Neural cell (in vitro differentiated cells): ENCODE results near the gene NR1H2. TPM values are rescaled to one million over a fixed set of nuclear protein-coding genes. Genes with fewer than 3 reads are reported as not detected.
A peak's percentile ranks its signal among the peaks of the same experiment; 100 is the strongest.

Source experiments
- H2AFZ ChIP-seq: fragments of 200-600, 300-800 bp; sonication (generic), shearing (Covaris generic); 2 replicates; pipeline ENCODE4 v1.6.0; 2014; ENCODE audit warnings: low read depth, mild to moderate bottlenecking, antibody characterized with exemption, low read length, moderate library complexity
- H3F3A ChIP-seq: fragments of 200-600 bp; shearing (Covaris generic); 2 replicates; pipeline ENCODE4 v1.6.1; 2016; ENCODE audit warnings: mild to moderate bottlenecking, moderate library complexity, mixed read lengths, antibody characterized with exemption, low read length; ENCODE audit not compliant: insufficient read depth, poor library complexity, severe bottlenecking
- H3K27ac ChIP-seq: fragments of 200-600, 300-800 bp; sonication (generic), shearing (Covaris generic); 2 replicates; pipeline ENCODE4 v1.5.1; 2014; ENCODE audit warnings: mild to moderate bottlenecking, low read length, moderate library complexity
- H3K27me3 ChIP-seq: fragments of 300-800, 200-600 bp; sonication (generic), shearing (Covaris generic); 2 replicates; pipeline ENCODE4 v1.6.0; 2014; ENCODE audit warnings: mild to moderate bottlenecking, low read depth, low read length, moderate library complexity; ENCODE audit not compliant: insufficient read depth
- H3K36me3 ChIP-seq: fragments of 300-800, 200-600 bp; sonication (generic), shearing (Covaris generic); 2 replicates; pipeline ENCODE4 v1.5.1; 2014; ENCODE audit warnings: mild to moderate bottlenecking, antibody characterized with exemption, low read length, moderate library complexity; ENCODE audit not compliant: insufficient read depth
- H3K4me2 ChIP-seq: fragments of 300-800, 200-600 bp; sonication (generic), shearing (Covaris generic); 2 replicates; pipeline ENCODE4 v1.6.0; 2014; ENCODE audit warnings: mild to moderate bottlenecking, low read length
- H3K4me3 ChIP-seq: fragments of 300-800, 200-600 bp; sonication (generic), shearing (Covaris generic); 2 replicates; pipeline ENCODE4 v1.5.1; 2014; ENCODE audit warnings: mild to moderate bottlenecking, low read length, moderate library complexity
- H3K79me2 ChIP-seq: fragments of 200-600 bp; shearing (Covaris generic); replicated peaks from 2 replicates; pipeline ENCODE4 v1.6.0; 2014; ENCODE audit warnings: mild to moderate bottlenecking, low read length, moderate library complexity; ENCODE audit not compliant: insufficient read depth
- H3K9ac ChIP-seq: fragments of 300-800, 200-600 bp; sonication (generic), shearing (Covaris generic); 2 replicates; pipeline ENCODE4 v1.6.1; 2016; ENCODE audit warnings: mild to moderate bottlenecking, low read length, mixed read lengths
- H3K9me2 ChIP-seq: fragments of 200-600 bp; shearing (Covaris generic); 2 replicates; pipeline ENCODE4 v1.6.1; 2016; ENCODE audit warnings: mild to moderate bottlenecking, low read length, mixed read lengths; ENCODE audit not compliant: insufficient read depth
- H3K9me3 ChIP-seq: fragments of 200-600, 300-800 bp; sonication (generic), shearing (Covaris generic); 2 replicates; pipeline ENCODE4 v1.6.1; 2016; ENCODE audit warnings: mild to moderate bottlenecking, mixed run types, low read length, moderate library complexity, mixed read lengths
- H4K20me1 ChIP-seq: fragments of 200-600 bp; shearing (Covaris generic); 2 replicates; pipeline ENCODE4 v1.6.1; 2016; ENCODE audit warnings: mild to moderate bottlenecking, mixed run types; ENCODE audit not compliant: insufficient read depth
- EP300 ChIP-seq: fragments of 450-650 bp; conservative IDR thresholded peaks from 2 replicates; pipeline ENCODE4 v1.6.1; 2014; ENCODE audit warnings: antibody characterized with exemption, mild to moderate bottlenecking, moderate library complexity; ENCODE audit not compliant: poor library complexity, severe bottlenecking
- EZH2 ChIP-seq: fragments of 200-600, 300-800 bp; shearing (Covaris generic), sonication (generic); IDR thresholded peaks from 2 replicates; pipeline ENCODE4 v1.6.1; 2014; ENCODE audit warnings: antibody characterized with exemption, low read length, borderline replicate concordance, mild to moderate bottlenecking; ENCODE audit not compliant: insufficient read depth, poor library complexity, severe bottlenecking
- MXI1 ChIP-seq: fragments of 450-650 bp; conservative IDR thresholded peaks from 2 replicates; pipeline ENCODE4 v1.6.1; 2014; ENCODE audit warnings: antibody characterized with exemption, mild to moderate bottlenecking; ENCODE audit not compliant: poor library complexity, severe bottlenecking
- POLR2AphosphoS5 ChIP-seq: IDR thresholded peaks from 2 replicates; pipeline ENCODE4 v1.6.1; 2012
- RAD21 ChIP-seq: fragments of 450-650 bp; conservative IDR thresholded peaks from 2 replicates; pipeline ENCODE4 v1.6.1; 2014; ENCODE audit warnings: antibody characterized with exemption, mild to moderate bottlenecking, moderate library complexity
- SMC3 ChIP-seq: fragments of 450-650 bp; conservative IDR thresholded peaks from 2 replicates; pipeline ENCODE4 v1.6.1; 2014; ENCODE audit warnings: antibody characterized with exemption, mild to moderate bottlenecking, moderate library complexity; ENCODE audit not compliant: poor library complexity
- TAF1 ChIP-seq: IDR thresholded peaks from 2 replicates; pipeline ENCODE4 v1.6.1; 2012; ENCODE audit warnings: low read depth
- polyA minus RNA-seq: library from RNA; depleted of rRNA, polyadenylated mRNA; stranded (reverse); fragments of >200 nt; gene quantifications from 2 replicates; pipeline ENCODE4 v1.2.3, GENCODE V29; 2014
- polyA plus RNA-seq: library from polyadenylated mRNA; depleted of rRNA; stranded (reverse); fragments of >200 nt; gene quantifications from 2 replicates; pipeline ENCODE4 v1.2.3, GENCODE V29; 2014
- TF ChIP-seq, protein P1 (sequence below): fragments of 450-650 bp; IDR thresholded peaks from 2 replicates; pipeline ENCODE4 v1.5.1; 2014; ENCODE audit warnings: antibody characterized with exemption, mild to moderate bottlenecking, moderate library complexity; ENCODE audit not compliant: poor library complexity, severe bottlenecking
- TF ChIP-seq, protein P2 (sequence below): IDR thresholded peaks from 2 replicates; pipeline ENCODE4 v1.6.1; 2012; ENCODE audit warnings: borderline replicate concordance

The NR1H2 gene
- polyA plus RNA-seq (18.5 and 27.7 TPM in 2 replicates), polyA minus RNA-seq (16.7 and 20.7 TPM in 2 replicates)

DNA sequence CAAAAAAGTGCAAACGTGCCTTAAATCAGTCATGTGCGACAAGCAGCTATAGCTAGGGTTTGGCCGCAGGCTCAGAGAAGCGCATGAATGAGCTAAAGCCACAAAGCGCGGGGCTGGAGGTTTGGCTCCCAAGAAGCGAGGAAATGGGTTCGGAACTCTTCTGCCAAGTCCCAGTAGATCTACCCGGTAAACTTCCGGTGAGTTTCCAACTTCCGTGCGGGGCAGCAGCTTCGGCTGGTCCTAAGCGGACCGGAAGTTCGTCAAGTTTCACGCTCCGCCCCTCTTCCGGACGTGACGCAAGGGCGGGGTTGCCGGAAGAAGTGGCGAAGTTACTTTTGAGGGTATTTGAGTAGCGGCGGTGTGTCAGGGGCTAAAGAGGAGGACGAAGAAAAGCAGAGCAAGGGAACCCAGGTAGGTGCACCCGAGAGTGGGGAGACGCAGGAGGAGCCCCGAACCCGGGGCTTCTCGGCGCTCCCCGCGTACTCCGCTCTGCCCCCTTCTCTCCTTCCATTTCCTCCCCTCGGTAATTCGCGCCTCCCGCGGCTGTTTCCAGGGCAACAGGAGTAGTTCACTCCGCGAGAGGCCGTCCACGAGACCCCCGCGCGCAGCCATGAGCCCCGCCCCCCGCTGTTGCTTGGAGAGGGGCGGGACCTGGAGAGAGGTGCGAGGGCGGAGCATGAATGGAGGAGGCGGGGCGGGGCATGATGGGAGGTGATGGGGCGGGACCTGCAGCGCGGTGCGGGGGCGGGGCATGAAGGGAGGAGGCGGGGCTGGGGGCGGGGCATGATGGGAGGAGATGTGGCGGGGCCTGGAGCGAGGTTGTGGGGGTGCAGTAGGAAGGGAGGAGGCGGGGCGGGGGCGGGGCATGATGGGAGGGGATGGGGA lies at the start of gene NR1H2:
TSS of gene NR1H2 (plus strand) at position 292 of the 885 bp plus-strand sequence. CDS start 1,149 bp downstream, outside the sequence.
- peak within 1 kb of the TSS; percentile 66 for H3K9ac ChIP-seq
- no peaks in the 10 kb centered on the region for H3K9me3 ChIP-seq
- peak within 1 kb of the TSS; percentile 84 for H3K27ac ChIP-seq
- H3K36me3 ChIP-seq: no peaks in the 10 kb centered on the region
- peak within 1 kb of the TSS; percentile 84 for H3K4me3 ChIP-seq
- H3K4me2 ChIP-seq: peak within 1 kb of the TSS; percentile 74
- no peaks in the 10 kb centered on the region for H3K27me3 ChIP-seq
- no peaks in the 10 kb centered on the region for H3K79me2 ChIP-seq
- H4K20me1 ChIP-seq: no peaks in the 10 kb centered on the region
- no peaks in the 10 kb centered on the region for H3F3A ChIP-seq
- H2AFZ ChIP-seq: peak within 1 kb of the TSS; percentile 92
- peak; percentile 58 for TF ChIP-seq POLR2AphosphoS5
- peak; percentile 70 for TF ChIP-seq EP300
- no peak for TF ChIP-seq TAF1
- TF ChIP-seq RAD21: peak; percentile 39
- TF ChIP-seq MXI1: peak; percentile 89
- TF ChIP-seq, protein P1, sequence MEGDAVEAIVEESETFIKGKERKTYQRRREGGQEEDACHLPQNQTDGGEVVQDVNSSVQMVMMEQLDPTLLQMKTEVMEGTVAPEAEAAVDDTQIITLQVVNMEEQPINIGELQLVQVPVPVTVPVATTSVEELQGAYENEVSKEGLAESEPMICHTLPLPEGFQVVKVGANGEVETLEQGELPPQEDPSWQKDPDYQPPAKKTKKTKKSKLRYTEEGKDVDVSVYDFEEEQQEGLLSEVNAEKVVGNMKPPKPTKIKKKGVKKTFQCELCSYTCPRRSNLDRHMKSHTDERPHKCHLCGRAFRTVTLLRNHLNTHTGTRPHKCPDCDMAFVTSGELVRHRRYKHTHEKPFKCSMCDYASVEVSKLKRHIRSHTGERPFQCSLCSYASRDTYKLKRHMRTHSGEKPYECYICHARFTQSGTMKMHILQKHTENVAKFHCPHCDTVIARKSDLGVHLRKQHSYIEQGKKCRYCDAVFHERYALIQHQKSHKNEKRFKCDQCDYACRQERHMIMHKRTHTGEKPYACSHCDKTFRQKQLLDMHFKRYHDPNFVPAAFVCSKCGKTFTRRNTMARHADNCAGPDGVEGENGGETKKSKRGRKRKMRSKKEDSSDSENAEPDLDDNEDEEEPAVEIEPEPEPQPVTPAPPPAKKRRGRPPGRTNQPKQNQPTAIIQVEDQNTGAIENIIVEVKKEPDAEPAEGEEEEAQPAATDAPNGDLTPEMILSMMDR: peak; percentile 35
- no peak for TF ChIP-seq EZH2
- TF ChIP-seq, protein P2, sequence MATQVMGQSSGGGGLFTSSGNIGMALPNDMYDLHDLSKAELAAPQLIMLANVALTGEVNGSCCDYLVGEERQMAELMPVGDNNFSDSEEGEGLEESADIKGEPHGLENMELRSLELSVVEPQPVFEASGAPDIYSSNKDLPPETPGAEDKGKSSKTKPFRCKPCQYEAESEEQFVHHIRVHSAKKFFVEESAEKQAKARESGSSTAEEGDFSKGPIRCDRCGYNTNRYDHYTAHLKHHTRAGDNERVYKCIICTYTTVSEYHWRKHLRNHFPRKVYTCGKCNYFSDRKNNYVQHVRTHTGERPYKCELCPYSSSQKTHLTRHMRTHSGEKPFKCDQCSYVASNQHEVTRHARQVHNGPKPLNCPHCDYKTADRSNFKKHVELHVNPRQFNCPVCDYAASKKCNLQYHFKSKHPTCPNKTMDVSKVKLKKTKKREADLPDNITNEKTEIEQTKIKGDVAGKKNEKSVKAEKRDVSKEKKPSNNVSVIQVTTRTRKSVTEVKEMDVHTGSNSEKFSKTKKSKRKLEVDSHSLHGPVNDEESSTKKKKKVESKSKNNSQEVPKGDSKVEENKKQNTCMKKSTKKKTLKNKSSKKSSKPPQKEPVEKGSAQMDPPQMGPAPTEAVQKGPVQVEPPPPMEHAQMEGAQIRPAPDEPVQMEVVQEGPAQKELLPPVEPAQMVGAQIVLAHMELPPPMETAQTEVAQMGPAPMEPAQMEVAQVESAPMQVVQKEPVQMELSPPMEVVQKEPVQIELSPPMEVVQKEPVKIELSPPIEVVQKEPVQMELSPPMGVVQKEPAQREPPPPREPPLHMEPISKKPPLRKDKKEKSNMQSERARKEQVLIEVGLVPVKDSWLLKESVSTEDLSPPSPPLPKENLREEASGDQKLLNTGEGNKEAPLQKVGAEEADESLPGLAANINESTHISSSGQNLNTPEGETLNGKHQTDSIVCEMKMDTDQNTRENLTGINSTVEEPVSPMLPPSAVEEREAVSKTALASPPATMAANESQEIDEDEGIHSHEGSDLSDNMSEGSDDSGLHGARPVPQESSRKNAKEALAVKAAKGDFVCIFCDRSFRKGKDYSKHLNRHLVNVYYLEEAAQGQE: peak; percentile 52
- TF ChIP-seq SMC3: peak; percentile 44
- H3K9me2 ChIP-seq: no peaks in the 10 kb centered on the region

DNA sequence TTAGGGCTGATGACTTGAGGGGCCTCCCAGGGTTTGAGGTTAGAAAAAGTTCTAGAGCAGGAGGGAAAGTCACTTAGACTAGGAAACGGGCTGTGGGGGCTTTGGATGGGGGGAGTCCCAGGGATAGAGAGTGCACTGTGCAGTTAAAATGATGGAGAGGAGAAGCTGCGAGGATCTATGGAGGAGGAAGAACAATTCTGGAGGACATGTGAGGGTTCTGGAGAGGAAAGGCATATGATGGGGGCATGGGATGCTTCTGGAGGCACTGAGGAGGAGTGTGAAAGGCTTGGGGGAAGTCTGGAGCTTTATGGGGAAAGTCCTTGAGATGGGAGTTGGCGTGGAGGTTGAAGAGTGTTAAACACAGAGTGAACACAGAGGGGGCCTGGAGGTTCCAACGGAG lies 49.2 kb upstream of the NR1H2 start:
- Histone ChIP-seq H3K4me2 (no peak overlapping the region), H2AFZ (no peak overlapping the region), H3K27ac (no peak overlapping the region), H3K4me3 (peak overlapping the region; percentile 71), H3K9ac (no peak overlapping the region), H4K20me1 (no peaks in the 10 kb centered on the region), H3K27me3 (peaks cover 18% of the 10 kb centered on the region), H3K79me2 (no peaks in the 10 kb centered on the region), H3K9me3 (no peaks in the 10 kb centered on the region), H3K36me3 (no peaks in the 10 kb centered on the region), H3K9me2 (no peaks in the 10 kb centered on the region), H3F3A (no peaks in the 10 kb centered on the region)
- TF ChIP-seq MXI1 (no peak), EZH2 (no peak), RAD21 (no peak), TAF1 (no peak), POLR2AphosphoS5 (no peak), SMC3 (no peak)
- TF ChIP-seq, protein P1: no peak
- TF ChIP-seq, protein P2: no peak
